PC-9 (cell line): Measurements from ENCODE around the gene PLA2R1. TPM values are rescaled to one million over a fixed set of nuclear protein-coding genes. Genes with fewer than 3 reads are reported as not detected.

Source experiments
- BruUV-seq: library from RNA; stranded (reverse); fragments of 400-500 nt; replicated peaks from 2 replicates; lab custom pipeline; 2021; lab: Mats Ljungman, UMichigan
- CTCF ChIA-PET: fragments of 300-600 bp; sonication (Branson Sonifier 250); formaldehyde crosslinking; loops from one replicate; lab custom pipeline; 2022; ENCODE audit warnings: antibody characterized with exemption; lab: Charles Lee
- POLR2A ChIA-PET: fragments of 300-600 bp; sonication (Branson Sonifier 250); formaldehyde crosslinking; loops from one replicate; lab custom pipeline; 2022; ENCODE audit warnings: antibody characterized with exemption; ENCODE audit not compliant: unreplicated experiment; lab: Charles Lee
- DNase-seq, 2 experiments: peaks; one replicate each; pipeline versions ENCODE4 v3.0.0 to v3.0.0-alpha.2; 2015 to 2022; ENCODE audit warnings: mixed read lengths in 1 of 2
- H2AFZ ChIP-seq: fragments of 200-600 bp; sonication (generic); 2 replicates; pipeline ENCODE4 v1.8.1; 2017; ENCODE audit warnings: antibody characterized with exemption
- H3F3A ChIP-seq: fragments of 200-600 bp; sonication (generic); 2 replicates; pipeline ENCODE4 v1.8.1; 2017; ENCODE audit warnings: antibody characterized with exemption, mild to moderate bottlenecking, low read depth; ENCODE audit not compliant: insufficient read depth
- H3K27ac ChIP-seq: fragments of 200-600 bp; sonication (generic); 2 replicates; pipeline ENCODE4 v1.6.1; 2016; ENCODE audit warnings: mixed run types
- H3K27me3 ChIP-seq: fragments of 200-600 bp; sonication (generic); 2 replicates; pipeline ENCODE4 v1.6.1; 2016; ENCODE audit warnings: low read depth, mixed run types; ENCODE audit not compliant: insufficient read depth
- H3K36me3 ChIP-seq: fragments of 200-600 bp; sonication (generic); 2 replicates; pipeline ENCODE4 v1.6.1; 2016; ENCODE audit warnings: low read depth, mixed run types
- H3K4me1 ChIP-seq: fragments of 200-600 bp; sonication (generic); replicated peaks from 2 replicates; pipeline ENCODE4 v1.6.1; 2016; ENCODE audit warnings: mixed run types; ENCODE audit not compliant: insufficient read depth
- H3K4me2 ChIP-seq: fragments of 200-600 bp; sonication (generic); 2 replicates; pipeline ENCODE4 v1.6.1; 2017; ENCODE audit warnings: mixed run types
- H3K4me3 ChIP-seq: fragments of 200-600 bp; sonication (generic); 2 replicates; pipeline ENCODE4 v1.6.1; 2016; ENCODE audit warnings: mixed run types
- H3K79me2 ChIP-seq: fragments of 200-600 bp; sonication (generic); 2 replicates; pipeline ENCODE4 v1.6.1; 2017; ENCODE audit warnings: low read depth, mixed run types
- H3K9me2 ChIP-seq: fragments of 200-600 bp; sonication (generic); 2 replicates; pipeline ENCODE4 v1.8.1; 2017; ENCODE audit warnings: mild to moderate bottlenecking; ENCODE audit not compliant: insufficient read depth
- H3K9me3 ChIP-seq: fragments of 200-600 bp; sonication (generic); 2 replicates; pipeline ENCODE4 v1.8.1; 2016; ENCODE audit warnings: low read depth; ENCODE audit not compliant: insufficient read depth
- H4K20me1 ChIP-seq: fragments of 200-600 bp; sonication (generic); 2 replicates; pipeline ENCODE4 v1.8.1; 2017; ENCODE audit not compliant: insufficient read depth
- EZH2 ChIP-seq: fragments of 200-600 bp; sonication (generic); IDR thresholded peaks from 2 replicates; pipeline ENCODE4 v1.8.0; 2017; ENCODE audit warnings: antibody characterized with exemption, low read depth
- intact Hi-C: fragments of 100-400 bp; cut with micrococcal nuclease; formaldehyde crosslinking; loops from one replicate; pipeline ENCODE4 v1.10.0; 2022; ENCODE audit not compliant: unreplicated experiment
- total RNA-seq: library from RNA; stranded (reverse); gene quantifications from 2 replicates; pipeline ENCODE4 v1.2.3, GENCODE V29; 2021
- TF ChIP-seq, protein P1 (sequence below): fragments of 200-600 bp; sonication (generic); conservative IDR thresholded peaks from 2 replicates; pipeline ENCODE4 v1.6.1; 2017; ENCODE audit warnings: mixed run types, antibody characterized with exemption, mild to moderate bottlenecking, moderate library complexity

The PLA2R1 gene
- total RNA-seq, 1 experiment from 2014 or later = 0.33 TPM

DNA sequence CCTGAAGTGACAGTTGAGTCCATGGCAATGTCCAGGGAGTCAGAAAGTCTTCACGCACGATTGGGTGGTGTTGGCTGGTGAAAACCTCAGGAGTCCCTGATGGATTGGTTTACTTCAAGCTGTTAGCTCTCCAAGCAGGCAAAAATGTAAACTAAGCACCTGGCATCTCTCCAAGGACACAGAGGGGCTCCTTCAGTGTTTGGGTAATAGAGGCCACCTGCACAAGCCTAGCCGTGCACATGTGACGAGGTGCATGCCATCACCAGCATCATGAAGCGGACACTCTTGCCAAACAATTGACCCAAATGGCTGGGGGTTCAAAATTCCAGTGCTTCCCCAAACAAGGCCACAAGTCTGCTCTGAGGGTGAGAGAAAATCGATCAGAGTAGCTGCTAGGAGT is 159.7 kb downstream of the PLA2R1 start:
- intact Hi-C loops = no loop called here
- H3K27me3 ChIP-seq = no peaks in the 10 kb centered on the region
- H3K9me2 ChIP-seq = no peaks in the 10 kb centered on the region
- ChIA-PET POLR2A (no interaction called here), CTCF (no interaction called here)
- DNase-seq = no peak
- no peaks in the 10 kb centered on the region for H3K36me3 ChIP-seq
- H3F3A ChIP-seq = no peaks in the 10 kb centered on the region
- TF ChIP-seq, protein P1, sequence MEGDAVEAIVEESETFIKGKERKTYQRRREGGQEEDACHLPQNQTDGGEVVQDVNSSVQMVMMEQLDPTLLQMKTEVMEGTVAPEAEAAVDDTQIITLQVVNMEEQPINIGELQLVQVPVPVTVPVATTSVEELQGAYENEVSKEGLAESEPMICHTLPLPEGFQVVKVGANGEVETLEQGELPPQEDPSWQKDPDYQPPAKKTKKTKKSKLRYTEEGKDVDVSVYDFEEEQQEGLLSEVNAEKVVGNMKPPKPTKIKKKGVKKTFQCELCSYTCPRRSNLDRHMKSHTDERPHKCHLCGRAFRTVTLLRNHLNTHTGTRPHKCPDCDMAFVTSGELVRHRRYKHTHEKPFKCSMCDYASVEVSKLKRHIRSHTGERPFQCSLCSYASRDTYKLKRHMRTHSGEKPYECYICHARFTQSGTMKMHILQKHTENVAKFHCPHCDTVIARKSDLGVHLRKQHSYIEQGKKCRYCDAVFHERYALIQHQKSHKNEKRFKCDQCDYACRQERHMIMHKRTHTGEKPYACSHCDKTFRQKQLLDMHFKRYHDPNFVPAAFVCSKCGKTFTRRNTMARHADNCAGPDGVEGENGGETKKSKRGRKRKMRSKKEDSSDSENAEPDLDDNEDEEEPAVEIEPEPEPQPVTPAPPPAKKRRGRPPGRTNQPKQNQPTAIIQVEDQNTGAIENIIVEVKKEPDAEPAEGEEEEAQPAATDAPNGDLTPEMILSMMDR = no peak
- no peak for TF ChIP-seq EZH2
- H3K27ac ChIP-seq = no peak overlapping the region
- H4K20me1 ChIP-seq = no peaks in the 10 kb centered on the region
- H3K4me3 ChIP-seq = no peak overlapping the region
- BruUV-seq = no TSS peak
- 0 out of 2 replicates have a peak, but pooled peaks cover 6% of the 10 kb centered on the region for H3K4me1 ChIP-seq
- H2AFZ ChIP-seq = no peak overlapping the region
- no peaks in the 10 kb centered on the region for H3K9me3 ChIP-seq
- no peaks in the 10 kb centered on the region for H3K79me2 ChIP-seq
- no peak overlapping the region for H3K4me2 ChIP-seq

DNA sequence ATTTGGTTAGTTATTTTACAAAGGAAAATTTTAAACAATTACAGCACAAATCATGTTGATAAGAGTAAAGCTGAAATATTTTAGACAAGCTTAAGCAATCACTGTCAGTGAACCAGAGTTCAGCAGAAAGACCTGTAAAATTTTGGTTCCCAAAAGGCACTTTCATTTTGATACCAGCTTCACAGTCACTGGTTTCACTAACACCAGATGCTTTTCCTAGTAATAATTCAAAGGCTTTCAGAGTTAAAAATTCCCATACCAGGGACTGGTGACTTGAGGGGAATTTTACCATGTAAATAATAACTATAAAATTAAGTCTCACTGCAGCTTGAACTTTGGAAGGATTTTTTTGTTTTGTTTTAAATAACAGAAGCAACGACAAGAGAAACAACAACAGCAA is 162.1 kb downstream of the PLA2R1 start:
- H3K4me2 ChIP-seq = no peak overlapping the region
- CTCF ChIA-PET = no interaction called here

DNA sequence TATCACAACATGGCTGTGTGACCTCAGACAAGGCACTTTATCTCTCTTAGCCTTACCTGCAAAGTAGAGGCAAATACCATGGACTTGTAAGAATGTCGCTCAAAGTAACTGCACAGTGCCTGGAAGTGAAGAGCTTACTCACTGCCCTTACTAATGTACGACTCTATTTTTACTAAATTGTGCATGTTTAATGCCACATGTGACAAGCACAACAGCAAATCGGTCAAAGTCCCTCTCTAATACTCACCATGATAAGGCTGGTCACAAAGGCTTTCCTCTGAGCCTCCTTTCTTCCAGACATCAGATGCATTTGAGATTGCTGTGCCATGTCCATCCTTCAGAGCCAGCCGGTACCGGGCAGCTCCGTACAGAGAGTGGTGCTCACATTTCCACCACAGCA is 164.0 kb downstream of the PLA2R1 start:
- no peak overlapping the region for H3K4me3 ChIP-seq
- TF ChIP-seq, protein P1 = no peak
- no peak for TF ChIP-seq EZH2
- no peak for DNase-seq
- no peaks in the 10 kb centered on the region for H3K9me3 ChIP-seq
- POLR2A ChIA-PET = no interaction called here
- intact Hi-C loops = no loop called here
- CTCF ChIA-PET = no interaction called here
- H3K36me3 ChIP-seq = no peaks in the 10 kb centered on the region
- no peaks in the 10 kb centered on the region for H4K20me1 ChIP-seq
- no TSS peak for BruUV-seq
- H3K9me2 ChIP-seq = no peaks in the 10 kb centered on the region
- H3K27ac ChIP-seq = no peak overlapping the region
- no peaks in the 10 kb centered on the region for H3K27me3 ChIP-seq
- H3K79me2 ChIP-seq = no peaks in the 10 kb centered on the region
- H3K4me2 ChIP-seq = no peak overlapping the region
- H3F3A ChIP-seq = no peaks in the 10 kb centered on the region
- H2AFZ ChIP-seq = no peak overlapping the region
- H3K4me1 ChIP-seq = no peaks in the 10 kb centered on the region

More for the DNA sequence above, 162.1 kb downstream of the PLA2R1 start:
- intact Hi-C loops = no loop called here
- H3K27me3 ChIP-seq = no peaks in the 10 kb centered on the region
- no peak overlapping the region for H3K4me3 ChIP-seq
- TF ChIP-seq, protein P1 = no peak
- no peak for TF ChIP-seq EZH2
- H3K9me2 ChIP-seq = no peaks in the 10 kb centered on the region
- H3K79me2 ChIP-seq = no peaks in the 10 kb centered on the region
- no peak overlapping the region for H3K27ac ChIP-seq
- H4K20me1 ChIP-seq = no peaks in the 10 kb centered on the region
- H3F3A ChIP-seq = no peaks in the 10 kb centered on the region
- no peaks in the 10 kb centered on the region for H3K36me3 ChIP-seq
- no peak overlapping the region for H2AFZ ChIP-seq
- BruUV-seq = no TSS peak
- POLR2A ChIA-PET = no interaction called here
- 0 out of 2 replicates have a peak, but pooled peaks cover 4% of the 10 kb centered on the region for H3K4me1 ChIP-seq
- H3K9me3 ChIP-seq = no peaks in the 10 kb centered on the region
- no peak for DNase-seq
